Measurements from ENCODE around the gene COQ10B.
"Not testable (repeated sequence)": the region's sequence is repeated elsewhere in the genome, so short reads cannot be mapped to it uniquely, and the experiment has no call there.

The COQ10B gene
- total RNA-seq, result 50.2 to 55.5 reads per million in 2 donors

DNA sequence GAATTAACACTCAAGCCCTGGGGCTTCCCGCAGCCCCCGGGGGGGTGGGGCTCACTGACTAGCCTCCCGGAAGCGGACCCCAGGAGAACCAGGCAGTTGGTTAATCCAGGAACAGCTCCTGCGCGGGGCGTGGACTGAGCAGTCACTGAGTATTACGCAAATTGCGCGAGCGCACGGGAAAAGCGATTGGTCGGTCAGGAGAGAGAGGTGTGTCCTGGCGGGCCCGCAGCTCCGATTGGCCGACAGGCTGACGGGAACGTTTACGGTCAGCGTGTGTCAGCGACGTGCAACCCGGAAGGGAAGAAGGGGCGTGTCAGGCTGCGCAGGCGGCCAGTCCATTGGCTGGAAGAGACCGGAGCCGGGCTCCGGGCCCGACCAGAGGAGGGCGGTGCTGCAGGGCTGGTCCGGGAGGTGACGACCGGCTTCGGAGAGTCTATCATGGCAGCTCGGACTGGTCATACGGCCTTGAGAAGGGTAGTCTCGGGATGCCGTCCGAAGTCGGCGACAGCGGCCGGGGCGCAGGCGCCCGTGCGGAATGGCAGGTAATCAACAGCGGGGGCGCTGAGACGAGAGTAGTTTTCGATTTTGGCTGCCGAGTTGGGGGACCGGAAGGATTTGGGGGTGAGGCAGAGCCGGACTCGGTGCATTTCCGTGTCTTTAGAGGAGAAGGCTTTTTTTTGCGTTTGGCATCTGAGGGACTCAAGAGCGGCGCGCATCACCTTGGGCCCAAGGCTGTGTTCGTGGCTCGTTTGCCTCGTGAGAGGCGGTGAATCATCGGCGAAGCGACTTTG is at the start of gene COQ10B:
Gene COQ10B (plus strand): TSS at position 430 of the 791 bp plus-strand sequence. CDS start 9 bp downstream, at position 439.
- peak; percentile 97 for DNase-seq

DNA sequence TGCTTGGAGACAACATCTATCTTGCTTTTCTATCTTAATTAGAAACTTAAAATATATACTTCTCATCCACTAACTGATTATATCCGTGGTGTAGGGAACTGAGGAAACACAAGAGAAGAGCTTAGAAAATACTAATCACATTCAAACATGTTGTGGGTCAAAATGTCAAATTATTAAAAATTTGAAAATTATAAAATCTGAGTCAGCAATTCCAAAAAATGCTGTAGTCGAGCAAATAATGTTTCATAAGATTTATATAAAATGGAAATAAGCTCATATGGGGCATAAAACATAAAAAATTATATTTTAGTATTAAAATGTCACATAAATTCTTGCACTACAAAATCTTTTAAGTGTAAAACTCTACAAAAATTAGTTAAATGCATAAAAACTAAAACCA is 47.8 kb upstream of the COQ10B start:
- no peak for DNase-seq

DNA sequence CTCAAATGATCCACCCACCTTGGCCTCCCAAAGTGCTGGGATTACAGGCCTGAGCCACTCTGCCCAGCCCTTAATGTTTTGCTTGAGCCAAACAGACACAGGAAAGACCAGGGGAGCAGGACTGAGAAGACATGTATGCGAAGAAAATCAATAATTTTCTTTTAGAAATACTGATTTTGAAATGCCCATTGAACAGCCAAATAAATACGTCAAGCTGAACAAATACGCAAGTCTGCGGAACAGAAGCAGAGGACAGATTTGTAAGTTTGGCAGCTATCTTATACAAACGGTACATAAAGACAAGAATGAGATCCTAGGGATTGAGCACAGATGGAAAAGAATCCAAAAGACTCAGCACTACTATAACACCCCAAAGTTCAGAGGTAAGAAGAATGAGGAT is 39.3 kb upstream of the COQ10B start:
- DNase-seq, result no peak

DNA sequence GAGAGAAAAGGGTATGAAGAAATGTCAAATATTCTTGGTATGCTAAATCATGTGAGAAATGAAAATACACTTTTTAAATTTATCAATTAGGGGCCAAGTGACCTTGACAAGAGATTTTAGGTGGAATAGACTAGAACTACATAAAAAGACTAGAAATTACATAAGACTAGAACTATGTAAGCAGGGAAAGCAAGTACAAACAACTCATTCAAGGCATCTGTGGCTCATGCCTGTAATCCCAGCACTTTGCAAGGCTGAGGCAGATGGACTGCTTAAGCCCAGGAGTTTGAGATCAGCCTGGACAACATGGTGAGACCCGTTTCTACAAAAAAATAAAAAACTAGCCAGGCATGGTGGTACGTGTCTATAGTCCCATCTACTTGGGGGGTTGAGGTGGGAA is 38.8 kb upstream of the COQ10B start:
- no peak for DNase-seq

DNA sequence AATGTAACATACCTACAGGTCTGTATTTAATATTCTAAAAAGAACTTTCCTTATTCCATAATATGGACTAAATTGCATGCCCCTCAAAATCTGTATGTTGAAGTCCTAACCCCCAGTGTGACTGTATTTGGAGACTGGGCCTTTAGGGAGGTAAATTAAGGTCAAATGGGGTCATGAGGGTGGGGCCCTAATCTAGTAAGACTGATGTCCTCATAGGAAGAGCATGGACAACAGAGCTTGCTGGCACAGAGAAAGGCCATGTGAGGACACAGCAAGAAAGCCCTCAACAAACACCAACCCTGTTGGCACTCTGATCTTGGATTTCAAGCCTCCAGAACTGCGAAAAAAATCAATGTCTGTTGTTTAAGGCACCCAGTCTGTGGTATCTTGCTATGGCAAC is 37.1 kb upstream of the COQ10B start:
- no peak for DNase-seq

DNA sequence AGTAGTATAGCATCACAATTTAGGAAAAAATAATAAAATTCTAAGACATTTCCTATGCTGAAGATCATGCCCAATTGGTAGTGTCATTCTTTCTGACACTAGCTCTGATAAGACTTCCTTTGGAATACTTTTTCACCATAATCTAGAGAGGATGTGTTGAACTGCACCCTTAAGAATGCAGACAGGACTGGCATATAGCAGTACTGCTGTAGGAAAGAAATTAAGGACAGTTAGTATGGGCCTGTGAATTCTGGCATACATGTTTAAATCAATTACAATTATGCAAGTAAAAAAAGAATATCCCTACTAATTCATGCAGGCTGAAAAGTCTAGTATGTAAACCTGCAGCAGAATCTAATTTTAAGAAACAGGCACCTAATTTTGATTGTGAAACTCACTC is 33.9 kb upstream of the COQ10B start:
- DNase-seq, result no peak

DNA sequence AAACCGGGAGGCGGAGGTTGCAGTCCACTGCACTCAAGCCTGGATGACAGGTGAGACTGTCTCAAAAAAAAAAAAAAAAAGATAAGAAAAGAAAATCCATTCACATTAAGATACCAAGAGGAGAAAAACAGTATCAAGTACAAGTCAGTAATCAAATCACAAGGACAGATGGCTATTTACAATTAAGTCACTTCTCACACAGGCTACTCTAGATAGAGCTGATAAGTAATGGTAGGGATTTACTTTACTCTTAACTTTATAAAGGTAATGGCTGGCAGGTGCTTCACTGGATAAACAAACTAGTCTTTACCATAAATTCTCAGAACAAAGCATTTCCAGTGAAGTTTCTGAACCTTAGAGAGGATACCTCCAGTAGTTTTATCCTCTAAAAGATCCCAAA is 30.0 kb upstream of the COQ10B start:
- no peak for DNase-seq

DNA sequence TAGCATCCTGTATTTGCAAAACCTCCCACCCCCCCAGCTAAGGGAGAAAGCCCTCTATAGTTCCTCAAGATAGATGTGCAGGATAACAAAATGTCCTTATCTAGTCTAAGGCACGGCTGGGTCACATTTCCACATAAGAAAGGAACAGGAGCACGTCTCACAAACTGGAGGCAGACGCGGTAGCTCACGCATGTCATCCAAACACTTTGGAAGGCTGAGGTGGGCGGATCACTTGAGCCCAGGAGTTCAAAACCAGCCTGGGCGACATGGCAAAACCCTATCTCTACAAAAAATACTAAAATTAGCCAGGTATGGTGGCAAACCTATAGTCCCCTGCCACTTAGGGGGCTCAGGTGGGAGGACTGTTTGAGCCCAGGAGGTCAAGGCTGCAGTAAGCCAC is 27.8 kb upstream of the COQ10B start:
- no peak for DNase-seq

DNA sequence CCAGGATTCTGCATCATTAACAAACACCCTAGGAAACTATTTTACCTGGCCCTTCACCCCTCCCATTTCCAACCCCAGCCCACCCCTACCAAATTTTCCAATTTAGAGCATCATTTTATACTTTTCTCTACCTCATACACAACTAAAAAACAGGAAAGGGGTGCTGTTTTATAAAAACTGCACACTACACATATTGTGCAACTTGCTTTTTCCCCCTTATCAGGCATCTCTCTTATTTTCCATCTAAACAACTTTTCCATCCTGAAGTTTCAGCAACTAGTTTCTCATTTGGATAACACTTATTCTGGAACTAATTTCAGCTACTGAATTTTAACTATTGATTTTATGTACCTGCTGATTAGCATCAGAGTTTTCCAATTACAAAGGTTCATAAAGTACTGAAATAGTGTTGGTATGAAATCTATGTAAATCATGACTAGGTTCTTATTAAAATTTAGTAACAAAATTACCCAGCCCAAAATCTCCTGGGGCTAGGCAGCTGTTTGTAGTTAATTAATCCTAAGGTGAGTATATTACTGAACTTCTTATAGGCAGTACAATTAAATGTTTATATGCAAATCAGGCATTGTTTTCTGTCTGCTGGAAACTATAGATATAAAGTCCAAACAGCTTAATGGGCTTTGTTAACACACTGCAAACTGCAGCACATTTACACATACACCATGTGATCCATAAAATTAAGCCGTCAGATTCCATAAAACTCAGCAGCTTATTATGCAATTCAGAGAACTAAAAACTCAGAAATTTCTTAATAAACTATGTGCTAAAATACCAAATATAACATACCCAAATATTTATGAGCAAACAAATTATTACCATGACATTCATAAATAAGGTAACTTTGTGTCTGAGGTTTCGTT is 26.4 kb upstream of the COQ10B start:
- DNase-seq, result no peak

DNA sequence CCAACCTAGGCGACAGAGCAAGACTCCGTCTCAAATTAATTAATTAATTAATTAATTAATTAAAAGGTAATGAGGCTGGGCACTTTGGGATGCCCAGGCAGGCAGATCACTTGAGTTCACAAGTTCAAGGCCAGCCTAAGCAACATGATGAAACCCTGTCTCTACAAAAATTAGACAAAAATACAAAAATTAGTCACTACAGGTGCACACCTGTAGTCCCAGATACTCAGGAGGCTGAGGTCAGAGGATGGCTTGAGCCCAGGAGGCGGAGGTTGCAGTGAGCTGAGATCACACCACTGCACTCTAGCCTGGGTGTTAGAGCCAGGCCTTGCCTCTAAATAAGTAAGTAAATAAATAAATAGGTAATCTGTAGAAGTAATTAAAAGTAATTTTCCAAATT is 25.4 kb upstream of the COQ10B start:
- no peak for DNase-seq

DNA sequence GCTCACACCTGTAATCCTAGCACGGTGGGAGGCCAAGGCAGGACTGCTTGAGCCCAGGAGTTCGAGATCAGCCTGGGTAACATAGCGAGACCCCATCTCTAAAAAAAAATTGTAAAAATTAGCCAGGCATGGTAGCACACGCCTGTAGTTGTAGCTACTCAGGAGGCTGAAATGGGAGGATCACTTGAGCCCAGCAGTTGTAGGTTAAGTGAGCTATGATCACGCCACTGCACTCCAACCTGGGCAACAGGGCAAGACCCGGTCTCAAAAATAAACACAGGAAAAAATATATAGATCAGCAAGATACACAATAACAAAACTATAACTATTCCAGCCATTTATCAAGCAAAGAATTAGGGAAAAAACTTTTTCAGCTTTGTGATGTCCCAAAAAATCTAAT is 21.5 kb upstream of the COQ10B start:
- no peak for DNase-seq

DNA sequence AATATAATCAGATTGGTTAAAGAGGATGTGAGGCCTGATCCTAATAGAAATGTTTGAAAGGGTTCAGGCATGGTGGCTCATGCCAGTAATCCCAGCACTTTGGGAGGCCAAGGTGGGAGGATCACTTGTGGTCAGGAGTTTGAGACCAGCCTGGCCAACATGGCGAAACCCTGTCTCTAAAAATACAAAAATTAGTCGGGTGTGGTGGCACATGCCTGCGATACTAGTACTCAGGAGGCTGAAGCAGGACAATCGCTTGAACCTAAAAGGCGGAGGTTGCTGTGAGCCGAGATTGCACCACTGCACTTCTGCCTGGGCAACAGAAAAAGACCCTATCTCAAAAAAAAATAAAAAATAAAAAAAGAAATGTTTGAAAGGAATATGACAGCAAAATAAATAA is 20.8 kb upstream of the COQ10B start:
- DNase-seq, result not testable (repeated sequence)

DNA sequence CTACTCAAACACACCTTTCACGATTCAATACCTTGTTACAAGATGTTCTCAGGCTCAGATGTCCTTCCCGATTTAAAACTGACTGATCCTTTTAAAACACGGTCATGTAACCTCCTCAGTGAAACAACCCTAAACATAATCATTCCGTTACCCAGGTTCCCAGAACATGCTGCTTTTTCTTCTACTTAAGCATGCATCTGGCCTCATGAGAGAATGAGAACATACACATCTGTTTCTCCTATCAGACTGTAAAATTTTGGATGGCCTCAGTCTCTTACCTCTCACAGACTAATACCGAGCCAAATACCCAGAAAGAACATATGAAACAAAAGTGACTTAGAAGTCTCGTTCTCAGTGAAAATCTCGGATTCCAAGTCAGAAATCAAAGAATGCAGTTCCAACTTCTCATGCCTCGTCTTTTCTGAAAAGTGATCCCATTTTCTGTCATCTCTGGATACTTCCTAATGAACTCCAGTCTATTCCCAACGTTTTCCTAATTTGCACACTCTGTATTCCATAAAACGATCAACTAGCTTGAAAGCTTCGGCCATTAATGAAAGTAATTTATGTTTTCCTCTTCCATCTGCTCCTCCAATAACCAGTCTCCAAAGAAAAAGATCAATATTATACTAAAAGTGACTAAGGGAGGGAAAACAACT is 19.4 kb upstream of the COQ10B start:
- DNase-seq, result no peak

DNA sequence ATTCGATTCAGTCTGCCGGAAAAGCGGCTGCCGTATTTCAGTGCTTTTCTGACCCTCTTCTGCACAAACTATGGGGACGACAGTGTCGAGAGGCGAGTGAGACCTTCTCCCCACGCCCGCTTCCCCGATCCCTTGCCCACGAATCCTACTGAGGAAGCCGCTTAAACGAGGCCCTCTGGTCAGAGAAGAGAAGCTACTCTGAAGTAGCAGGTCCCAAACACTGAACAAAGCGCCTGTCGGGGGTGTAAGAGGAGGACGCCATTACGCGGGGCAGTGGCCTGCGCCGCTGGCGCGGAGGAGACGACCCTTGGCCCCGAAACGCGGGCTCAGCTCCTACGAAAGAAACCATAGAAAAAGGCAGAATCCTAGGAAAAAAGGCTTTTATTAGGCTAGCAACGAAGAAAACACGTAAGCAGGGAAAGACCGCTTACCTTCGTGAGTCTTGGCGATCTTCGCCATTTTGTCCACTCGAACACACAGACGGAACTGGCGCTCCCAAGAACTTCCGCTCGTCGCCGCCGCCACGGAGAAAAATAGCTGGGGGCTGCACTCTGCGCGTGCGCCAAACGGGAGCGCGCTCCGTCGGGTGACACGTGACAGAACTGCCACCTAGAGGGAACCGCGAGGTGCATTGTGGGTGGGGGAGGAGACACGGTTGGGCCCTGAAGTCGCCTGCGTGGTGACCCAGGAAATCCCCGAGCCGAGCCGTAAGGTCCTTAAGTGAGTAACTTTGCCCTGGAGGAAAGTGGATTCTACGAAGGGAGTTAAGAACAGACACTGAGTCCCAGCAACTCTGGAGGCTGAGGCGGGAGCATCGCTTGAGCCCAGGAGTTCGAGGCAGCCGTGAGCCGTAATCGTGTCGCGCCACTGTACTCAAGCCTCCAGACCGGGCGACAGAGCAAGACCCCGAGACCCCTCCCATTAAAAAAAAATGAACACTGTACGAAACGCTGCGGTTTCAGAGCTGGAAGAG is 18.5 kb upstream of the COQ10B start, which contains the start of gene SF3B1:
Gene SF3B1 (minus strand): TSS at position 488 of the 973 bp plus-strand sequence. CDS start 29 bp downstream, at position 459.
- peak; percentile 95 for DNase-seq

DNA sequence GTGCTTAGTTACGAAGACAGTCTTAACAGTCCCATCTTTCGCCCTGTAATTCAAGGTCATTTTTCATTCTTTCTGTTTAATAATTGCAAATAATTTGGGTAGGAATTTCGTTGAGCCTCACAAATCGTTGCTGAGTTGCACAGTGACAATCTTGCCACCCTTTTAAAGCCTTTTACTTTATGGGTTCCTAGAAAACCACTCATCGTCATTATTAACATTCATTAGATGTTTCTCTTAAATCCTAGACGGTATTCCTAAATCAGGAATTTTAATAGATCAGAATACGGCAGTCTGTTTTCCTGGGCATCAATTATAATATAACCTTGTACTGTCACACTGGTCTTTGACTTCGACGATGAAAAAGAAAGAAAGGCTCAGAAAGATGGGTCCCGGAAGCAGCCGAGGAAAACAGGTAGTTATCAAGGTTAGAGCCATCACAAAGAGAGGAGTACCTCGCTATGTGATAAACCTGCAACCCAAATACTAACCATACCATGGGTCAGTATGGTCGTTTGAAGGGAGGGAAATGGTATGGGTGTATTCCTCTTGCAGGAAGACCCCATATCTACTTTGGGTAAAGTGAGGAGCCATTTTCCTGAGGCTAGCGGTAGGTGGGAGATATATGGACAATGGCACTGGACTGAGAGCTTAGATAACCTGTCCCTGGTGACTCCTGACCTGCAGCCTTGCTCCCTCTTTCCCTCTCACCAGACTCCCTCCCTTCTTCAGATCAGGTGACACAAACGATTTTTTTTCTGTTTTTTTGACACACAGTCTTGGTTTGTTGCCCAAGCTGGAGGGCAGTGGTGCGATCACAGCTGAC is 17.5 kb upstream of the COQ10B start:
- no peak for DNase-seq

DNA sequence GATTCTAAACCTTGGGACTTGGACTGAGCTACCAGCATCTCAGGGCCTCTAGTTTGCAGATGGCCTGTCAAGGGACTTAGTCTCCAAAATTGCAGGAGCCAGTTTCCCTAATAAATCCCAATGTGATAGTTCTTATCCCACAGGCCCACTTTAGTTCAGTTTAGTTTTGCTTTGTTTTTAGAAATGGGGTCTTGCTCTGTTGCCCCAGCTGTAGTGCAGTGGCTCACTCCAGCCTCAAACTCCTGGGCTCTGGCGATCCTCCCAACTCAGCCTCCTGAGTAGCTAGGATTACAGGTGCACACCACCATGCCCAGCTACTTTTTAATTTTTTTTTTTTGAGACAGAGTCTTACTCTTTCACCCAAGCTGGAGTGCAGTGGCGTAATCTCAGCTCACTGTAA is 16.0 kb upstream of the COQ10B start:
- no peak for DNase-seq

DNA sequence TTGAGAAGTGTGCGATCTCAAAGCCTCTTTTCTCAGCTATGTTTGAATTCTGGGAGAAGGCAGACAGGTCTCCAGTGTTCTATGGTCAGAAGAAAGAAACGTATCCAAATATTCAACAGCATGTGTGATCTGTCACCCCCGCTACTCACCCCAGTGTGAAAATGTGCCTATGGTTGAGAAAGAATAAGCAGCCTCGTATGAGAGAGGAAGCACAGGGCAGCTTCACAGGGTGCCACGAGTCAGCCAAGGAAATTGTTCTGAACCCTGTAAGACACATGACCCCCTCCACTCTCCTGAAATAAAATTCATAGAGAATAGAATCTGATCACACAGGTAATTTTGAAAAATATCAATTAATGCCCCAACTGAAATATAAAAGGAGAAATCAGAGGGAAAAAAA is 10.5 kb upstream of the COQ10B start:
- DNase-seq, result no peak

DNA sequence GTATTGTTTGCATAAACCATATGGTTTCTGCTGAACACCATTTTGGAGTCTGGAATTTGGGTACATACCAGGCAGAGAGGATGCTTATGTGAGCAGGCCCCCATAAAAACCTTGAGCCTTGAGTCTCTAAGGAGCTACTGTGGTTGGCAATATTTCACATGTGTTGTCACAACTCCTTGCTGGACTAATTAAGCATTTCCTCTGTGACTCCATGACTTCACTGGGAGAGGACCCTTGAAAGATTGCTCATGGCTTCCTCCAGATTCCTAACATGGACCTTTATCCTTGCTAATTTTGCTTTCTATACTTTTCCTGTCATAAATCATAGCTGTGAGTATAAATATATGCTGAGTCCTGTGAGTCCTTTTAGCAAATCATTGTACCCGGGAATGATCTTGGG is 7.6 kb upstream of the COQ10B start:
- no peak for DNase-seq

DNA sequence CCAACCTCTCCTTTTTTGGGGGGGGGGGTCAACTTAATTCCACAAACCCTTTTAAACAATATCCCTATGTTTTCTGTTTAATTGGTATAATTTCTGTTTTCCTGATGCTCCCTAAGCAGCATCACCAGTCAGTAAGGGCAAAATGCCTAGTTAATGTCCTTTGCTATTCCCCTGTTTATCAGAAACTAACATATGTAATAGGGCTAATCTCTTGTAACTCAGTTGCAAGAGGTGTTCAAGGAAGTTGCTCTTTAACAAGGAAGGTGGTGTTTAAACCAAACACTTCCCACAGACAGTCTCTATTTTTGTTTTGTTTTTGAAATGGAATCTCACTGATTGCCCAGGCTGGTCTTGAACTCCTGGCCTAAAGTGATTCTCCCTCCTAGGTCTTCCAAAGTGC is 6.5 kb upstream of the COQ10B start:
- DNase-seq, result no peak

DNA sequence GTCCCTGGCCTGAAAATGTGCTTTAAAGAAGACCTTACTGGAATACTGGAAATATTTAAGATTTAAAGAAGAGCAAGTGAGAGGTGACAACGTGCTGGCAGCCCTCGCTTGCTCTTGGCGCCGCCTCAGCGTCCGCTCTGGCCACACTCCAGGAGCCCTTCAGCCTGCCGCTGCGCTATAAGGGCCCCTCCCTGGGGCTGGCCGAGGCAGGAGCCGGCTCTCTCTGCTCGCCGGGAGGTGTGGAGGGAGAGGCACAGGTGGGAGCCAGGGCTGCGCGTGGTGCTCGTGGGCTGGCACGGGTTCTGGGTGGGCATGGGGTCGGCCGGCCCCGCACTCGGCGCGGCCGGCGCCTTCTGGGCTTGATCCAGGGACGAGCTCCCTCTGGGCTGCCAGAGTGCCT is 2.9 kb upstream of the COQ10B start:
- DNase-seq, result no peak

DNA sequence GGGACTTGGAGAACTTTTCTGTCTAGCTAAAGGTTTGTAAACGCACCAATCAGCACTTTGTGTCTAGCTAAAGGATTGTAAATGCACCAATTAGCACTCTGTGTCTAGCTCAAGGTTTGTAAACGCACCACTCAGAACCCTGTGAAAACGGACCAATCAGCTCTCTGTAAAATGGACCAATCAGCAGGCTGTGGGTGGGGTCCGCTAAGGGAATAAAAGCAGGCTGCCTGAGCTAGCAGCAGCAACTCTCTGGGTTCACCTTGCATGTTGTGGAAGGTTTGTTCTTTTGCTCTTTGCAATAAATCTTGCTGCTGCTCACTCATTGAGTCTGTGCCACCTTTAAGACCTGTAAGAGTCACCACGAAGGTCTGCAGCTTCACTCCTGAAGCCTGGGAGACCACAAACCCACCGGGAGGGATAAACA is 2.4 kb upstream of the COQ10B start:
- DNase-seq, result not testable (repeated sequence)
